Transverse colon (tissue), 4 donors: ENCODE results near the gene CDKAL1. TPM values are rescaled to one million over a fixed set of nuclear protein-coding genes. Genes with fewer than 3 reads are reported as not detected.

Source experiments
- DNase-seq: peaks from one replicate; pipeline ENCODE4 v3.0.0-alpha.2; 2019
- H3K27ac ChIP-seq, 4 donors: fragments of 200-600 bp; sonication (generic); 2 replicates each; pipeline ENCODE4 v1.5.1; 2016 to 2018; ENCODE audit warnings: inconsistent platforms in 4 of 4
- H3K27me3 ChIP-seq: fragments of 200-600 bp; sonication (generic); 2 replicates; pipeline ENCODE4 v1.5.1; 2017; ENCODE audit warnings: inconsistent platforms
- H3K36me3 ChIP-seq, 4 donors: fragments of 200-600 bp; sonication (generic); 2 replicates each; pipeline ENCODE4 v1.5.1; 2017 to 2019; ENCODE audit warnings: inconsistent platforms in 4 of 4
- H3K4me1 ChIP-seq, 4 donors: fragments of 200-600 bp; sonication (generic); 2 replicates each; pipeline ENCODE4 v1.5.1; 2017 to 2020; ENCODE audit warnings: inconsistent platforms in 4 of 4
- H3K4me3 ChIP-seq, 4 donors: fragments of 200-600 bp; sonication (generic); 1 replicate in 1 of 4; 2 replicates in 3 of 4; pipeline versions ENCODE4 v1.5.1 to v1.6.1; 2017 to 2019; ENCODE audit warnings: inconsistent platforms in 4 of 4
- H3K9me3 ChIP-seq, 2 donors: fragments of 200-600 bp; sonication (generic); 2 replicates each; pipeline ENCODE4 v1.5.1; 2017 to 2019; ENCODE audit warnings: inconsistent platforms in 2 of 2
- EP300 ChIP-seq: sonication (generic); formaldehyde crosslinking; IDR thresholded peaks from one replicate; pipeline ENCODE4 v1.6.1; 2017; ENCODE audit warnings: antibody characterized with exemption, low read depth
- POLR2A ChIP-seq: fragments of 450-650 bp; IDR thresholded peaks from one replicate; pipeline ENCODE4 v1.6.1; 2016; ENCODE audit warnings: antibody characterized with exemption, mild to moderate bottlenecking, moderate library complexity
- POLR2AphosphoS5 ChIP-seq, 3 donors: sonication (generic); formaldehyde crosslinking; IDR thresholded peaks; one replicate each; pipeline ENCODE4 v1.6.1; 2016; ENCODE audit warnings: antibody characterized with exemption in 3 of 3
- WGBS, 2 donors: methylation state at CpG; one replicate each; pipeline ENCODE4 v1.1.5; 2018; ENCODE audit warnings: low coverage in 1 of 2; 5-methylcytosine and 5-hydroxymethylcytosine counted together
- in situ Hi-C, 4 donors: fragments of 200-750 bp; cut with MboI; loops; one replicate each; pipeline versions ENCODE4 v1.15.0 to v1.15.1; 2017; ENCODE audit warnings: low sequenced_read_pairs in 3 of 4, low pct_ligation_motif_present in 1 of 4, low pct_unique_long_range_greater_than_20kb in 1 of 4
- intact Hi-C: fragments of 100-400 bp; cut with DNase I; formaldehyde crosslinking; loops from one replicate; pipeline ENCODE4 v1.15.1; 2023; ENCODE audit warnings: low total_unique reads
- total RNA-seq, 4 donors: library from RNA; depleted of rRNA; stranded (reverse); fragments of >200 nt; gene quantifications; one replicate each; pipeline ENCODE4 v1.1.0, GENCODE V29; 2016
- TF ChIP-seq, protein P1 (sequence below), 5 experiments: fragments of 200-600 bp in 3 of 5; fragments of 450-650 bp in 2 of 5; sonication (generic) in 3 of 5; IDR thresholded peaks; 1 replicate in 2 of 5; 2 replicates in 3 of 5; pipeline ENCODE4 v1.5.1; 2016 to 2017; ENCODE audit warnings: antibody characterized with exemption in 5 of 5, inconsistent platforms in 3 of 5, mild to moderate bottlenecking in 2 of 5, moderate library complexity in 1 of 5

The CDKAL1 gene
- total RNA-seq, 4 donors from 2014 or later = 4.8 to 21.7 (median 12.5) TPM

DNA sequence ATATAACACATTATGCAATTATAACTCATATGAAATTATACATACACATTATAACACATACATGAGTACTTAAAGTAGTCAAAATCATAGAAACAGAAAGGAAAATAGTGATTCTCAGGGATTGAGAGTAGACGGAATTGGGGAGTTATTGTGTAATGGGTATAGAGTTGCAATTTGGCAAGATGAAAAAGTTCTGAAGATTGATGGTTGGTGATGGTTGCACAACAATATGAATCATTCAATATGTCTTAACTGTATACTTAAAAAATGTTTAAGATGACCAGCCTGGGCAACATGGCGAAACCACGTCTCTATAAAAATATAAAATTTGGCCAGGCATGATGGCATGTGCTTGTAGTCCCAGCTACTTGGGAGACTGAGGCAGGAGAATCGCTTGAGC, 372.7 kb downstream of the CDKAL1 start:
- Histone ChIP-seq H3K4me1 (no peaks in the 10 kb centered on the region), H3K36me3 (no peaks in the 10 kb centered on the region), H3K4me3 (no peak overlapping the region), H3K9me3 (no peaks in the 10 kb centered on the region), H3K27me3 (no peaks in the 10 kb centered on the region), H3K27ac (no peak overlapping the region)
- TF ChIP-seq EP300 = no peak
- no peak for TF ChIP-seq POLR2A
- TF ChIP-seq, protein P1, sequence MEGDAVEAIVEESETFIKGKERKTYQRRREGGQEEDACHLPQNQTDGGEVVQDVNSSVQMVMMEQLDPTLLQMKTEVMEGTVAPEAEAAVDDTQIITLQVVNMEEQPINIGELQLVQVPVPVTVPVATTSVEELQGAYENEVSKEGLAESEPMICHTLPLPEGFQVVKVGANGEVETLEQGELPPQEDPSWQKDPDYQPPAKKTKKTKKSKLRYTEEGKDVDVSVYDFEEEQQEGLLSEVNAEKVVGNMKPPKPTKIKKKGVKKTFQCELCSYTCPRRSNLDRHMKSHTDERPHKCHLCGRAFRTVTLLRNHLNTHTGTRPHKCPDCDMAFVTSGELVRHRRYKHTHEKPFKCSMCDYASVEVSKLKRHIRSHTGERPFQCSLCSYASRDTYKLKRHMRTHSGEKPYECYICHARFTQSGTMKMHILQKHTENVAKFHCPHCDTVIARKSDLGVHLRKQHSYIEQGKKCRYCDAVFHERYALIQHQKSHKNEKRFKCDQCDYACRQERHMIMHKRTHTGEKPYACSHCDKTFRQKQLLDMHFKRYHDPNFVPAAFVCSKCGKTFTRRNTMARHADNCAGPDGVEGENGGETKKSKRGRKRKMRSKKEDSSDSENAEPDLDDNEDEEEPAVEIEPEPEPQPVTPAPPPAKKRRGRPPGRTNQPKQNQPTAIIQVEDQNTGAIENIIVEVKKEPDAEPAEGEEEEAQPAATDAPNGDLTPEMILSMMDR (IDR thresholded peaks at IDR 0.05) = no peak
- TF ChIP-seq POLR2AphosphoS5 (IDR thresholded peaks at IDR 0.05) = no peak
- intact Hi-C loops (no loop called here), in situ Hi-C loops (no loop called here)
- no peak for DNase-seq
- 96 to 100% methylated on average over 1 to 4 of the region's 4 CpGs for WGBS, 2 donors

DNA sequence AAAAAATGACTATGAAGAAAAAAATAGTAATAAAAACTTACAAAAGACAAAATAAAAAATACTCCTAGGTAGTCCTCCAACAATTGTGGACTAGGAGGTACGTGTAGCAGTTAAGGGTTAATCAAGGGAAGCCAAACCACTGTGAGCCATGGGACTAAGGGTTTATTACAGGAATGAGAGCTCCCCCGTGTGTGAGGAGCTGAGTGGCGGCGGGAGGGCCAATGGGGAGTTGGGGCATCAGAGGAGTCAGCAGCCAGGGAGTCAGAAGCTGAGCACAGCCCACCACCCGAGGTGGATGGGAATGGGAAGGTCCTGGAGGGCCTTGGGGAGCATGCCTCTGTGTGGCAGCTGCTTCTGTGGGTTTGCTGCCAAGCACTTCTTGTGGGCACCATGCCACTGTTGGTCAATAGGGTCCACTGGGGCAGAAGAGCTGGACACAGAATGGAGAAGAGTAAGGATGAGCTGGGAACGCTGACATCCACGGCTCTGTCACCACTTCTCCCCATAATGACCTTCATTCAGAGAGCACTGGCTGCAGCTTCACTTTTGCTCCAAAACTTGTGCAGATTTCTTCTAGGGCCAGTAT, 373.3 kb downstream of the CDKAL1 start:
- intact Hi-C loops = no loop called here
- WGBS, 2 donors = 90 to 92% methylated on average over 2 to 7 of the region's 7 CpGs
- in situ Hi-C loops = no loop called here

DNA sequence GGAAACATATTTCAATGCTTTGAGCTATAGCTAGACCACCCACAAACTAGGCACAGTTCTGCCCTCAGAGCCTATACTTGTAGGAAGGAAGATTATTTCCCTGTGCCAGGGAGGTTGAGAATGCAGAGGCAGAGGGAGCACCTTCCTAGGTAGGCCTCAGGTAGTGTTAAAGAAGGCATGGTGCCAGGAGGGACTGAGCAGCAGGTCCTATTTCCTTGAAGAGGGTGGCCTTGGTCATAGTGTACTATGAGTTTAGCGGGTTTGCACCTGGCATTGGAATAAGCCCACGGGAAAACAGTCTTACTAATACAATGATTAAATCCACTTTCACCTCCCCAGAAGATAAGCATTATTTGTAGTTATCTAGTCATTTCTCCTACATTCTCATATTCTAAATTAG, 375.4 kb downstream of the CDKAL1 start:
- no peak overlapping the region for H3K4me3 ChIP-seq
- no peak for DNase-seq

More for the DNA sequence above, 373.3 kb downstream of the CDKAL1 start:
- no peaks in the 10 kb centered on the region for H3K27me3 ChIP-seq
- no peak overlapping the region for H3K27ac ChIP-seq
- no peak overlapping the region for H3K4me3 ChIP-seq
- TF ChIP-seq, protein P1 (IDR thresholded peaks at IDR 0.05) = no peak
- no peak for TF ChIP-seq POLR2A
- TF ChIP-seq EP300 = no peak
- TF ChIP-seq POLR2AphosphoS5 (IDR thresholded peaks at IDR 0.05) = no peak
- H3K4me1 ChIP-seq = no peaks in the 10 kb centered on the region
- H3K36me3 ChIP-seq = no peaks in the 10 kb centered on the region
- no peak for DNase-seq
- H3K9me3 ChIP-seq = no peaks in the 10 kb centered on the region

DNA sequence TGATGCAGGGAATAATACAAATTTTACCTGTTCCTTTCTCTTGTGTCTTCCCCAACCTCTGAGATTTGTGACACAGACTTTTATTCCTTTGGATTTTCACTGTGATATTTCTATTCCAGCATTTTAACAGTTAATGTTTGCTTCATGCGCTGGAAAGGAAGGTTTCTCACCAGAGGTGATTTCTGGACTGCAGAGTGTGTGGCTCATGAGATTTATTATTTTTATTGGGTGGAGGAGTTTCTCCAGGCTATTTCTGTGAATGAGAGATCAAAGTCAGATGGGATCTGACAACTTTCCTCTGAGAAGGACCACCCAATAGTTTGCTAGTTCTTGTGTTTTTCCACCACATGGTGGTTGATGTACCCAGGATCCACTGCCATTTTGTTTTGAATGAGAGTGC, 377.5 kb downstream of the CDKAL1 start:
- WGBS, 2 donors = 58 to 67% methylated on average over 1 of the region's 1 CpG
- intact Hi-C loops (no loop called here), in situ Hi-C loops (no loop called here)
- Histone ChIP-seq H3K27me3 (no peaks in the 10 kb centered on the region), H3K27ac (no peak overlapping the region), H3K36me3 (no peaks in the 10 kb centered on the region), H3K4me1 (no peaks in the 10 kb centered on the region), H3K4me3 (no peak overlapping the region), H3K9me3 (peaks cover 5 to 8% of the 10 kb centered on the region in 2 donors)
- no peak for DNase-seq
- TF ChIP-seq EP300 (no peak), POLR2AphosphoS5 (IDR thresholded peaks at IDR 0.05) (no peak), POLR2A (no peak)
- TF ChIP-seq, protein P1 (IDR thresholded peaks at IDR 0.05) = no peak

More for the DNA sequence above, 375.4 kb downstream of the CDKAL1 start:
- in situ Hi-C loops (no loop called here), intact Hi-C loops (no loop called here)
- Histone ChIP-seq H3K4me1 (no peaks in the 10 kb centered on the region), H3K36me3 (no peaks in the 10 kb centered on the region), H3K27ac (no peak overlapping the region), H3K27me3 (no peaks in the 10 kb centered on the region), H3K9me3 (no peaks in the 10 kb centered on the region)
- 92% methylated on average over 2 of the region's 2 CpGs; no CpG with 5 or more reads in 1 of the 2 donors for WGBS, 2 donors
- TF ChIP-seq EP300 = no peak
- TF ChIP-seq, protein P1 (IDR thresholded peaks at IDR 0.05) = no peak
- no peak for TF ChIP-seq POLR2AphosphoS5 (IDR thresholded peaks at IDR 0.05)
- TF ChIP-seq POLR2A = no peak
